ENCODE measurements around the gene NOL12.
A peak's percentile ranks its signal among the peaks of the same experiment; 100 is the strongest.

The NOL12 gene, protein sequence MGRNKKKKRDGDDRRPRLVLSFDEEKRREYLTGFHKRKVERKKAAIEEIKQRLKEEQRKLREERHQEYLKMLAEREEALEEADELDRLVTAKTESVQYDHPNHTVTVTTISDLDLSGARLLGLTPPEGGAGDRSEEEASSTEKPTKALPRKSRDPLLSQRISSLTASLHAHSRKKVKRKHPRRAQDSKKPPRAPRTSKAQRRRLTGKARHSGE

DNA sequence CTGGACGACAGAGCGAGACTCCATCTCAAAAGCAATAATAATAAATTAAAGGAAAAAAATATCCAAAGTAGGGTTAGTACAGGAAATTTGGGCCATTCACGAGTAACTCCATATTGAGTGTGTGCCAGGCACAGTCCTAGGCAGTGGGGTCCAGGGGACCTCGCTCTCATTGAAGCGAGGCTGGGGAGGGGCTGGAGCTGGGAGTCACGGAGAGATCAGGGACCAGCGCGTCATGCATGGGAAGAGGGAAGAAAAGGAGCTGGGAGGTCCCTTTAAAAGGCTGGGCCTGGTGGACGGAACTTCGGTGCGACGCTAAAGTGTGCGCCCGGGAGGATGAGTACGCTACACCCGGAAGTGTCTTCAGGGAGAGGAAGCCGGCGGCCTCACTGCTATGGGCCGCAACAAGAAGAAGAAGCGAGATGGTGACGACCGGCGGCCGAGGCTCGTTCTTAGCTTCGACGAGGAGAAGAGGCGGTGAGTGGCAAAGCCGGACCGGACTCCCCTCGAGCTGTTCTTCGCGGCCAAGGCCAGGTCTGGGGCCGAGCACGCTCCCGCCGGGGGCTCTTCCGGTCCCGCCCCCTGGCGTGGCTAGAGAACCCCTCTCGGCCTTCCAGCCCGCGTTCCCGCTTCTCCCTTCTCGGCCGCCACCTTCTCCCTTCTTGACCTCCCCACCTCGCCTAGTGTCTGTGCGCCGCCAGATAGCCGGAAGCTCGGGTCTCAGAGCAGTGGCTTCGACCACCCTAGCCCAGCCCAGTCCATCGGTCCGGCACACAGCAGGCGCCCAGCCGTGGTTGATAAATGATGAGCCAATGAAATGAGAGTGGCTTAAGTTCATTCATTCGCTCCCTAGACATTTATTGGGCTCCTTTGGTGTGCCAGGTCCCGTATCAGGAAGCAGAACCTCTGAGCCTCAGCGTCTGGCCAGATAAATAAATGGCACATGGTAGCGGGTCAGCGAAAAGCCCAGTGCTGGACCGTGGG, at the start of gene NOL12:
TSS of gene NOL12 (plus strand) at position 342 of the 981 bp plus-strand sequence. CDS start at position 392, 50 bp downstream.
- POLR2A ChIA-PET (ENCODE audit: low non-redundant PET) = no interaction called here
- TF ChIP-seq, protein P1, sequence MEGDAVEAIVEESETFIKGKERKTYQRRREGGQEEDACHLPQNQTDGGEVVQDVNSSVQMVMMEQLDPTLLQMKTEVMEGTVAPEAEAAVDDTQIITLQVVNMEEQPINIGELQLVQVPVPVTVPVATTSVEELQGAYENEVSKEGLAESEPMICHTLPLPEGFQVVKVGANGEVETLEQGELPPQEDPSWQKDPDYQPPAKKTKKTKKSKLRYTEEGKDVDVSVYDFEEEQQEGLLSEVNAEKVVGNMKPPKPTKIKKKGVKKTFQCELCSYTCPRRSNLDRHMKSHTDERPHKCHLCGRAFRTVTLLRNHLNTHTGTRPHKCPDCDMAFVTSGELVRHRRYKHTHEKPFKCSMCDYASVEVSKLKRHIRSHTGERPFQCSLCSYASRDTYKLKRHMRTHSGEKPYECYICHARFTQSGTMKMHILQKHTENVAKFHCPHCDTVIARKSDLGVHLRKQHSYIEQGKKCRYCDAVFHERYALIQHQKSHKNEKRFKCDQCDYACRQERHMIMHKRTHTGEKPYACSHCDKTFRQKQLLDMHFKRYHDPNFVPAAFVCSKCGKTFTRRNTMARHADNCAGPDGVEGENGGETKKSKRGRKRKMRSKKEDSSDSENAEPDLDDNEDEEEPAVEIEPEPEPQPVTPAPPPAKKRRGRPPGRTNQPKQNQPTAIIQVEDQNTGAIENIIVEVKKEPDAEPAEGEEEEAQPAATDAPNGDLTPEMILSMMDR (conservative IDR thresholded peaks at IDR 0.05; ENCODE audit: low read depth) = no peak
- CTCF ChIA-PET = interaction anchor here (1.2 kb wide), 1 partner anchor 43 kb away, joined by 3 read pairs; no protein-coding TSS in a partner anchor
- peak within 1 kb of the TSS; percentile 99 for H3K27ac ChIP-seq
- peak; percentile 57 for DNase-seq (ENCODE audit: low spot score)

DNA sequence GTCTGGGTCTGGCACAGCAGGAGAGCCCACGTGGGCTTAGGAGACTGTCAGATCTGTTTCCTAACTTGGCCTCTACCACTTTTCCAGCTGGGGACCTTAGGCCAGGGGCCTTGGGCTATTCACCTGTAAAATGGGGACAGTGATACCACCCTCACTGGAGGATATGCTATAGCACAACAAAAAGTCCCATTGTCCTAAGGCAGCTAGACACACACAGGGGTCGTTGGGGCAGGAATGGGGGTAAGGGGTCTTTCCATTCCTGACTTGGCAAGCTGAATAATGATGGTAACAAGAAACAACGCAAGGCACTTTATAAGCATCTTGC, 49.2 kb upstream of the NOL12 start:
- H3K27ac ChIP-seq = peak overlapping the region; percentile 46
- ChIA-PET CTCF (interaction anchor here (1.0 kb wide), 1 partner anchor 30 kb away, joined by 4 read pairs; no protein-coding TSS in a partner anchor), POLR2A (ENCODE audit: low non-redundant PET) (no interaction called here)
- DNase-seq (ENCODE audit: low spot score) = no peak
- TF ChIP-seq, protein P1 (conservative IDR thresholded peaks at IDR 0.05; ENCODE audit: low read depth) = no peak

DNA sequence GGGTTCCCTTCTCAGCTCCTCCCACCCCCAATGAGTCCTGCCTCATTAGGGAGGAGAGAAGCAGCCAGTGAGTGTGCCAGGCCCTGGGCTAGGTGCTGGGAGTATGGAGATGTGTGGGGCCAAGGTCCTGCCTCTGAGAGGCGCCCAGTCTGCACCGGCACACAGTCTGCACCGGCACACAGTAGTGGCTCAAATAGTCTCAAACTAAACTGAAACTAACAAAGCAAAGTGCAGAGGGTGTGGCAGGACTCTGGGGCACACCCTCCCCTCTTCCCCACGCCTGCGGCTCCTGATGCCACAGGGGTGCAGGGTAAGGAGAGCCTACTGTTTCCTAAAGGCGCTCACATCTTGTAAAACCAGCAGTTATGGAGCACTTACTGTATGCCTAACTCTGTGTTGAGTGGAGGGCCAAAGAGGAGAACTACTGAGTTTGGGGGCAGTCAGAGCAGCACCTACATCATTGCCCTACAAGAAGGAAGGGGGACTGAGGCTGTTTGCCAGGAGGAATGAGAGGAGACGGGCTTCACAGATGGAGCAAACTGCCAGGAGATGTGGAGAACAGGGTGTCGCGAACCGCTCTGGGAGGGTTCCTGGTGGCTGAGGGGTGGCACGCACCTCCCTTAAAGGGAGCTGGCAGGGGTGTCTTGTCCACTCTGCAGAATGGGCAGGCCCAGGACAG, 47.6 kb upstream of the NOL12 start:
- POLR2A ChIA-PET (ENCODE audit: low non-redundant PET) = no interaction called here
- H3K27ac ChIP-seq = peak overlapping the region; percentile 73
- TF ChIP-seq, protein P1 (conservative IDR thresholded peaks at IDR 0.05; ENCODE audit: low read depth) = no peak
- DNase-seq (ENCODE audit: low spot score) = no peak
- CTCF ChIA-PET = no interaction called here

DNA sequence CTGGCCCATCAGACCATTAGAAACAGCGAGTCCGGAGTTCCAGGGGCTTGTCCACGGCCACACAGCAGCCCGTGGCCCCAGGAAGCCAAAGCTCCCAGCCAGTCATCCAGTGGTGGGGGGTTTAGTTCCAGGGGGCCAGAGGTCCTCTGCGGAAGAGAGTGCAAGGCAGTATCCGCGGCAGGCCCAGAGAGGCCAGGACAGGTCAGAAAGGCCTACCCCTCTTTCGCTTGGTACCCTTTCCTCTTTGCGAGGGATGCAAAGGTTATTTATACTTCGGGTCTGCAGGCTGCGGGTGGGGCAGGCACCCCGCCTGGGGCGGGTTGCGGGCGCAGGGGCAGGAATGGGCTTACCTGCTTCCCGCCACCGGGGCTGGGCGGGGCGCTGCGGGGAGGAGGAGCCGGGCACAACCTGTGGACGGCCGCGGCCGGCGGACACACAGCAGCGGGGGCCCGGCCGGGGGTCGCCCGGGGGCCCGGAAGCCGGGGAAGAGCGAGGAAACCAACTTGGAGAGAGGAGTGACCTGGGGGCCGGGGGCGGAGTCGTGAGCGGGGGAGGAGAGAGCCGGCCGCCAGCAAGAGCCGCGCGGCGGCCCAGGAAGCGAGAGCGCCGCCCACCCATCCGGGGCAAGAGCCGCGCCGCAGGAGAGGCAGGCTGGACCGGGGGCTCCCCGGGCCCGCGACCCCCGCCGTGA, 46.9 kb upstream of the NOL12 start, which contains the start of gene SH3BP1:
TSS of gene SH3BP1 (plus strand) at position 600 of the 691 bp plus-strand sequence. CDS start 119 bp downstream, outside the sequence.
- POLR2A ChIA-PET (ENCODE audit: low non-redundant PET) = no interaction called here

DNA sequence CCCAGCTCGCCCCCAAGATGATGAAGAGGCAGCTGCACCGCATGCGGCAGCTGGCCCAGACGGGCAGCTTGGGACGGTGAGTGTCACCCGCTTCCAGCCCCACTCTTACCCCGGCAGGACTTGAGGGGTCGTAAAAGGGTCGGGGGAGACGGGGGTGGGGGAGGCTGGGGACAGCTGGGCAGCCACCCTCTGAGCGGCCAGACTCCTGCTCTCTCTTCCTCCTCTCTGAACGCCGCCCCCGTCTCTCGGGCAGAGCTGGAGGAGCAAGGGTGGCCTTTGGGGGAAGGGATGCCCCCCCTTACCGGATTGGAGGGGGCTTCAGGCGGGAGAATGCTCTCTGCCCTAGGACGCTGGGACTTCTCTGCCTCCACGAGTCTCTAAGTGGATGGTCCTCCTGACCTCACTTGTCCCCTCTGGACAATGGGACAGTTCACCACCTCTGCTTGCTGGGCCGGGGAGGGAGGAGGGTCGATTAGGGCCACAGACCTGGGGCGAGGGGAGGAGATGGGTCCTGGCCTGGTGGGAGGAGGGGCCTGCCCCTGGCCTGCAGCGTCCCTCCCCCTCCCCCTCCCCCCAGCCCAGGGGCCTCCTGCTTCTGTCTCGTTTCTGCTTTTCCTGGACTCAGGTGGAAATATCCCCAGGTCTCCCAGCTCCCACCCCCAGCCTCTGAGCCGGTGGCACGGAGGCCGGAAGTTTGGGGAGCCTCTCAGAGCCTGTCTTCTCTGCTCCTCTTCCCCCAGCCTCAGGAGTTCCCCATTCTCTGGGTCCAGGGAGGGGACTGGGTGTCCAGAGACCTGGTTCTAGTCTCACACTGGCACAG, 46.2 kb upstream of the NOL12 start:
- POLR2A ChIA-PET (ENCODE audit: low non-redundant PET) = interaction anchor here (0.6 kb wide), 1 partner anchor 144 kb away, joined by 3 read pairs; no protein-coding TSS in a partner anchor
- CTCF ChIA-PET = interaction anchor here (0.6 to 1.6 kb wide), 2 partner anchors 41 to 96 kb away, joined by 3 read pairs; no protein-coding TSS in a partner anchor
- TF ChIP-seq, protein P1 (conservative IDR thresholded peaks at IDR 0.05; ENCODE audit: low read depth) = no peak
- DNase-seq (ENCODE audit: low spot score) = no peak
- peak overlapping the region; percentile 73 for H3K27ac ChIP-seq

More for the DNA sequence above, 46.9 kb upstream of the NOL12 start, which contains the start of gene SH3BP1:
- TF ChIP-seq, protein P1 (conservative IDR thresholded peaks at IDR 0.05; ENCODE audit: low read depth) = no peak
- no peak for DNase-seq (ENCODE audit: low spot score)
- CTCF ChIA-PET = interaction anchor here (1.6 kb wide), 1 partner anchor 42 kb away, joined by 3 read pairs; no protein-coding TSS in a partner anchor
- peak within 1 kb of the TSS; percentile 73 for H3K27ac ChIP-seq
